NCI-H146 (cell line): Measurements from ENCODE around the gene INAFM2.

Source experiments
- DNase-seq: peaks from one replicate; lab custom pipeline; 2025; lab: John Stamatoyannopoulos, UW

Gene INAFM2

GRCh38 chr15:40323239-40323952 is at the start of gene INAFM2:
INAFM2 (plus strand) TSS chr15:40323692; CDS start chr15:40324056, 364 bp downstream.
- DNase-seq = peak; percentile 89

GRCh38 chr15:40274350-40275274 is 48.9 kb upstream of the INAFM2 start:
- peak; percentile 60 for DNase-seq

GRCh38 chr15:40275523-40275922 is 48.0 kb upstream of the INAFM2 start:
- no peak for DNase-seq

DNA sequence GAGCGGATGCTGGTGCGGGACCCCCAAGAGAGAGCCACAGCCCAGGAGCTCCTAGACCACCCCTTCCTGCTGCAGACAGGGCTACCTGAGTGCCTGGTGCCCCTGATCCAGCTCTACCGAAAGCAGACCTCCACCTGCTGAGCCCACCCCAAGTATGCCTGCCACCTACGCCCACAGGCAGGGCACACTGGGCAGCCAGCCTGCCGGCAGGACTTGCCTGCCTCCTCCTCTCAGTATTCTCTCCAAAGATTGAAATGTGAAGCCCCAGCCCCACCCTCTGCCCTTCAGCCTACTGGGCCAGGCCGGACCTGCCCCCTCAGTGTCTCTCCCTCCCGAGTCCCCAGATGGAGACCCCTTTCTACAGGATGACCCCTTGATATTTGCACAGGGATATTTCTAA is 47.5 kb upstream of the INAFM2 start:
- DNase-seq = no peak

GRCh38 chr15:40276927-40277326 is 46.6 kb upstream of the INAFM2 start:
- DNase-seq = no peak

DNA sequence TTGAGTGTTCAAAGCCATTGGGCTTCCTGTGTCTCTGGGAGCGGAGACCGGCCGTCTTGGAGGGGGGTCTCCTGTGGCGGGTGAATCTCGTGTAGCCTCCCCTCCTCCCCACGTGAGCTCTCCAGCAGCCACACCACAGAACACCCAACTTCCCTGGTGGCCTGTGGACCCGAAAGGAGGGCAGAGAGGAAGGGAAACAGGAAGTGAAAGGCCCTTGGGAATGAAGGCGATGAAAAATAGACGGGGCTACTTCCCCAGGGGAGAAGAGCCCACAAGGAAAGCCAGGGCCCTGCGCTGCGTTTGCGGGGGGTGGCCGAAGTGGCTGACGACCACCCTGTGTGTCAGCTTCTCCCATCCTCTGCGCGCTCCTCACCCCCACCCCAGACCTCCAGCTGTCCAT is 46.0 kb upstream of the INAFM2 start:
- no peak for DNase-seq

- no peak for DNase-seq
Observed at GRCh38 chr15:40278026-40278425, 45.5 kb upstream of the INAFM2 start.

- peak; percentile 87 for DNase-seq
Observed at GRCh38 chr15:40279437-40280141, 43.9 kb upstream of the INAFM2 start.

GRCh38 chr15:40280260-40281056 is 43.0 kb upstream of the INAFM2 start:
- no peak for DNase-seq

- no peak for DNase-seq
Observed at GRCh38 chr15:40281057-40281800, 42.3 kb upstream of the INAFM2 start.

DNA sequence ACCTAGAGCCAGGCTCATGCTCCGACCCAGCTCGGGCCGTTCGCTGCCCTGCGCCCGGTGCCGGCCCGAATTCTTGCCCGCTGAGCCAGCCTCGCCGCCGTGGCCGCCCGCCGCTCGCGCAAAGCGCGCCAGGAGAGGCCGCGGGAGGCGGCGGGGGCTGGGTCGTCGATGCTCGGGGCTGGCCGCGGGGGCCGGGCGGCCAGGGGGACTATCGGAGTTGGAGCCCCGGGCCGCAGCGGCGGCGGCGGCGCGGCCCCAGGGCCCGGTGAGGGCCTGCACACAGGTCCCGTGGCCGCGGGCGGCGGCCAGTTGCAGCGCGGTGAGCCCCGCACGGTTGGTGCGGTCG is 41.7 kb upstream of the INAFM2 start:
- no peak for DNase-seq

DNA sequence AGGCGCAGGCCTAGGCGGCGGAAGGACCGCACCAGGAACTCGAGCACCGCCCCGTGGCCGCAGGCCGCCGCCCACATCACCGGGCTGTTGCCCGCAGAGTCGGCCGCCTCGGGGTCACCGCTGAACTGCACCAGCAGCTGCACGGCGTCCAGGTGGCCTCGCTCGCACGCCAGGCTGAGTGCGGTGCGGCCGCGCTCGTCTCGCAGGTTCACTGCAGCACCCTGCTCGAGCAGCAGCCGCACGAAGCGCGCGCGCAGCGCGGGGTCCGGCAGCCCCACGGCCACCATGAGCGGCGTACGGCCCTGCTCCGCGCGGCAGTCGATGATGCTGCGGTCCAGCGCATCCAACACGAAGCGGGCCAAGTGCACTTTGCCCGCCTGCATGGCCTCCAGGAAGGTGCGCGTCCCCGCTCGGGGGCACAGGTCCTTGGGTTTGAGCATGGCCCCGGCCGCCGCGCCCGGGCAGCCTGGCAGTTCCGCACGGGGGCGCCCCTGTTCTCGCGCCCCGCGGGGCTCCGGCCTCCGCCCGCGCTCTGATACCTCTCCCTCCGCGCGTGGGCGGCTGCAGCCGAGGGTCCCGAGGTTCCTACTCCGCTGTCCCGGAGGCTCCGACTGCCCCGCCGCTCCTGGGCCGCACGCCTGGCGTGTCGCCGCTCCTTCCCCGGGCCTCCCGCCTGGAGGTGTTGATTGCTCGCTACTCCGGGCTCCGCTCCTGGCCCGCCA is 41.2 kb upstream of the INAFM2 start:
- DNase-seq = peak; percentile 61

- DNase-seq = peak; percentile 38
Observed at GRCh38 chr15:40282869-40283614, 40.5 kb upstream of the INAFM2 start, which contains the start of gene ANKRD63. ANKRD63 (minus strand) TSS chr15:40283064; CDS start chr15:40282586, 478 bp downstream.

DNA sequence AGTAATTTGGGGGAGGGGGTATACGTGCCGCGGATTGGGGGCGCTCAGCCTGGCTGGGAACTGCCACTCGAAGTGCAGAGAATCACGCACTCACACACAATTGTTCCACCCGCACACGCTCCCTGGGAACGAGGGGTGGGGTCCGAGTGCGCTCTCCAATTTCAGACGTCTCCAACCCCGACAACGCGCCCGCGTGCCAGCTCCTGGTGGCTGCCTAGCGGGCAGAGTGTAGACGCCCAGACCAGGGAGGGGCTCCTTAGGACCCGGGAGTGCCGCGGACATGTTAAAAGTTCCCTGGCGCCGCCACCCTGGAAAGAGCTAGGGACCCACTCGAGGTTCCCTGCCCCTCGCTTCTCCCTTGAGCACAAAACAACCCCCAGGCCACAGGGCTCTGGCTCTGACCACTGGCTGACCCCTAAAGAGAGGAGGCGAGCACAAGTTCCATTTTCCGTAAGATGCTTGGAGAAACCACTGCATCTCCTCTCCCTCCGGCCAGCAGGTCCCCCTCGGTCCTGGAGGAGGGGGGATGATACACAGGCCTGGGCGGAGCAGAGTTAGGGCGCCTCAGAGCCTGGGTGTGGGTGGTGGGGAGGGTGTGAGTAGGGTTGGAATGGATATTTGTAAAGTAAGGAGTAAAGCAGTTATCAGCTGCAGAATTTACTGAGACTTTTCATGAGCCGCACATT is 39.7 kb upstream of the INAFM2 start:
- no peak for DNase-seq

GRCh38 chr15:40285151-40285550 is 38.3 kb upstream of the INAFM2 start:
- no peak for DNase-seq

DNA sequence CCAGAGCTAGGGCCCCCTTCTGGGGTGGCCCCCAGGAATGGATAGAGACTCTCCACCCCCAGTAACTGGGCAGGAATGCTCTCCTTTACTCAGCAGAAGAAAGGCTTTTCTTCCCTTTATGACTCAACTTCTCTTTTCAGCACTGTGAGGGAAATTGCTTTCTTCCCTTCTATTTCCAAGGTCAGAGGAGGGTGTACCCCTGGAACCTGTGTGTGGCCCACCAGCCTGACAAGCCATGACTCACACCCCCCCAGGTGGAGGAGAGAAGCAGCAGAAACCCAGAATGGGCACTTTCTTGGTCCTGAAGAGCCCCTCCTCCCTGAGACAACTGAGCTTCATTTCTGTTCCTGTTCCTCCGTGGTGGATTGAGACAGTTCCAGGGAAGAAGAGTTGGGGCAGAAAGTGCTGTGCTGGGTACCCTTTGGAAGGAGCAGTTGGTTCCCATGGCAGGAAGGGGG is 37.9 kb upstream of the INAFM2 start:
- no peak for DNase-seq

DNA sequence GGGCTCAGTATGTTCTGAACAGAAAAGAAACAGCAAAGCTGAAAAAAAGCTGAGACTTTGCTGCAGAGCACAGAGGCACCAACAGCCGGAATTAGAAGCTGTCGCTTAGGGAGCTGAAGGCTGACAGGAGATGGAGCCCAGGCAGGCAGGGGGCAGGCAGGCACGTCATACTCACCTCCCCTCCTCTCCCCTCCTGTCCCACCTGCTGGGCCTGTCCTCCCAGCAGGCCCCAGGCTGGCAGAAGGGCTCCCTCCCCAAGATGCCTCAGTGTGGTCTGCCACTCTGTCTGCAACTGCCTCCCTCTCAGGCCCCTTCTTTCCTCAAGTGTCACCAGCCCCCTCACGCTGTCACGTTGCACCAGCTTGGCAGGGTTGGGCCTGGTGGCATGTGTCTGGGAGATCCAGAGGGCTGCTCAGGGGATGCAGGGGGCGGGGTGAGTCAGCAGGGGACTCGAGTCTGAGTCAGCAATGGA is 37.4 kb upstream of the INAFM2 start:
- DNase-seq = no peak

DNA sequence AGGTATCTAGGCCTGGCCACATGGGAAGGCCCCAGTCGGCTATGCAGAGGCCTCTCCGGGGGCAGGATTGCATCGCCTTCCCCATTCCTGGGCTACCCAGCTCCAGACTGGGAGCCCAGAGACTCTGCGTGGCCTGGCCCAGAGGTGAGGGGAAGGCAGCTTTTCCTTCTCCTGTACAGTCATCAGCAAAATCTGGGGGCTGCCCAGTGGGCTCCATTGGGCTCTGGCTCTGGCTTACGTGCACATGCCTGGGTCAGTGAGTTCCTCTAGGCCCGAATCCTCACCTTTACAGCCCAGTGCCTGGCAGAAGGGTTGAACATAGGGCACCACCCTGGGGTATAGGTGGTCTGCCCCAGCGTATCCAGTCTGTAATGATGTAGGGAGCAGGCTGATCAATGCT is 36.7 kb upstream of the INAFM2 start:
- no peak for DNase-seq

GRCh38 chr15:40287505-40287904 is 36.0 kb upstream of the INAFM2 start:
- DNase-seq = no peak
